Erythroblast (primary cell): ENCODE data around the gene TTC7B.

Experiments
- GATA1 ChIP-seq: IDR thresholded peaks from 2 replicates; pipeline ENCODE4 v1.6.1; 2011; ENCODE audit warnings: low read depth, mild to moderate bottlenecking, control low read depth, low read length, moderate library complexity
- POLR2A ChIP-seq: IDR thresholded peaks from 2 replicates; pipeline ENCODE4 v1.6.1; 2011; ENCODE audit warnings: mild to moderate bottlenecking, low read length

DNA sequence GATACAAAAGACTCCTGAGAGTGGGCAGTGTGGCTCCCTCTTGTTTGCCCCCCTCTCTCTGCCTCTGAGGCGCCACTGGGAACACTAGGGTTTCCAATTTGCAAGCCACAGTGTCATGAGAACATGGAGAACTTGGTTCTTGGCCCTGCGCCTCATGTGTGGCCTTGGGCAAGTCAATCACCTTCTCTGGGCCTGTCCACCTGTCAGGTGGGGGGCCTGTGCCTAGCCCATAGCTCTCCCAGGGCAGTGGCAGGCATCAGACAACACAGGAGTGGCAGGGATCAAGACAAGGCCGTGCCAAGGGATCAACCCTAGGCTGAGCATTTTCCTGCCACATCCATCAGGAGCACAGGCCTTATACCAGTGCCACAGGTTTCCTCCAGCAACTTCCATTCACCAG lies 234.1 kb downstream of the TTC7B start:
- TF ChIP-seq POLR2A (no peak), GATA1 (no peak)
